Left ventricle myocardium inferior (tissue), 1 donor: Measurements from ENCODE around the gene SLC2A13. TPM values are rescaled to one million over a fixed set of nuclear protein-coding genes. Genes with fewer than 3 reads are reported as not detected.
A peak's percentile ranks its signal among the peaks of the same experiment; 100 is the strongest.

Experiments used
- DNase-seq: peaks from one replicate; pipeline ENCODE4 v3.0.0-alpha.2; 2020
- H3K27ac ChIP-seq: fragments of 200-600 bp; replicated peaks from 2 replicates; pipeline ENCODE4 v1.8.0; 2021
- H3K27me3 ChIP-seq: fragments of 200-600 bp; 2 replicates; pipeline ENCODE4 v1.8.0; 2021; ENCODE audit warnings: low read depth
- H3K36me3 ChIP-seq: fragments of 200-600 bp; 2 replicates; pipeline ENCODE4 v1.8.0; 2021
- H3K4me1 ChIP-seq: fragments of 200-600 bp; 2 replicates; pipeline ENCODE4 v1.8.0; 2021
- H3K4me3 ChIP-seq: fragments of 200-600 bp; 2 replicates; pipeline ENCODE4 v1.8.0; 2021; ENCODE audit warnings: mild to moderate bottlenecking, moderate library complexity
- H3K9me3 ChIP-seq: fragments of 200-600 bp; replicated peaks from 2 replicates; pipeline ENCODE4 v1.8.0; 2021
- intact Hi-C: fragments of 100-400 bp; cut with micrococcal nuclease; formaldehyde crosslinking; loops from one replicate; pipeline ENCODE4 v1.11.0; 2022
- total RNA-seq: library from RNA; stranded (reverse); fragmentation: NEBNext Ultra II Directional; extraction: Animal tissue kit (Norgen Biotek cat#: 25700); gene quantifications from one replicate; pipeline ENCODE4 v1.2.1, GENCODE V29; 2021
- TF ChIP-seq, protein P1 (sequence below): fragments of 200-600 bp; IDR thresholded peaks from 2 replicates; pipeline ENCODE4 v1.8.0; 2021; ENCODE audit warnings: antibody characterized with exemption, mild to moderate bottlenecking, borderline replicate concordance
- donor health status: DM: no; HTN: yes; CAD: no; lungs with severe emphysema.

The SLC2A13 gene
- total RNA-seq, 1 donor from 2014 or later, result 5.5 TPM

GRCh38 chr12:40063414-40063813 lies 42.5 kb downstream of the SLC2A13 start:
- H3K36me3 ChIP-seq, result no peaks in the 10 kb centered on the region
- no peak for DNase-seq
- peak overlapping the region; percentile 75 for H3K27ac ChIP-seq
- peaks cover 43% of the 10 kb centered on the region for H3K4me1 ChIP-seq
- TF ChIP-seq, protein P1, sequence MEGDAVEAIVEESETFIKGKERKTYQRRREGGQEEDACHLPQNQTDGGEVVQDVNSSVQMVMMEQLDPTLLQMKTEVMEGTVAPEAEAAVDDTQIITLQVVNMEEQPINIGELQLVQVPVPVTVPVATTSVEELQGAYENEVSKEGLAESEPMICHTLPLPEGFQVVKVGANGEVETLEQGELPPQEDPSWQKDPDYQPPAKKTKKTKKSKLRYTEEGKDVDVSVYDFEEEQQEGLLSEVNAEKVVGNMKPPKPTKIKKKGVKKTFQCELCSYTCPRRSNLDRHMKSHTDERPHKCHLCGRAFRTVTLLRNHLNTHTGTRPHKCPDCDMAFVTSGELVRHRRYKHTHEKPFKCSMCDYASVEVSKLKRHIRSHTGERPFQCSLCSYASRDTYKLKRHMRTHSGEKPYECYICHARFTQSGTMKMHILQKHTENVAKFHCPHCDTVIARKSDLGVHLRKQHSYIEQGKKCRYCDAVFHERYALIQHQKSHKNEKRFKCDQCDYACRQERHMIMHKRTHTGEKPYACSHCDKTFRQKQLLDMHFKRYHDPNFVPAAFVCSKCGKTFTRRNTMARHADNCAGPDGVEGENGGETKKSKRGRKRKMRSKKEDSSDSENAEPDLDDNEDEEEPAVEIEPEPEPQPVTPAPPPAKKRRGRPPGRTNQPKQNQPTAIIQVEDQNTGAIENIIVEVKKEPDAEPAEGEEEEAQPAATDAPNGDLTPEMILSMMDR, result no peak
- peak overlapping the region; percentile 38 for H3K4me3 ChIP-seq
- intact Hi-C loops, result no loop called here
- H3K9me3 ChIP-seq, result no peaks in the 10 kb centered on the region
- no peaks in the 10 kb centered on the region for H3K27me3 ChIP-seq

DNA sequence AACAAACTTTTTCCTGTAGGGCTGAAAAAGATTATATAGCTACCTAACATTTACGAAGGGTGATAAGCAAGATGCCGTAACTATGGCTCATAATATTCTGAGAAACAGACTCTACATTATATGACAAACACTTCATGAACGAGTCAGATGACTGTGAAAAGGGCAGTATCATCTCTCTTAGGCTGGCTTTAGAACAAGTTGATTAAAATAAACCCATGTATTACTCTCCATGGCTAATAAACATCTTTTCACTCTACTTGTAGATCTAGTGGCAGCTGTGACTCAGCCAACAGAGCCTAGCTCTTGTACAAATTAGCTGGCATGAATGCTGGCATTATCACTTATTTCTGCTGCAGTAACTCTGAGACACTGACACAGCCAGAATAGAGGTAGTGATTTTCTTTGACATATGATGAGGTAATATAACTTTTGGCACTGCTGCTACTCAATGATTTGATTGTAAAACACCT lies 47.1 kb downstream of the SLC2A13 start:
- intact Hi-C loops, result no loop called here
- Histone ChIP-seq H3K9me3 (no peaks in the 10 kb centered on the region), H3K4me3 (peak overlapping the region; percentile 37), H3K27ac (peak overlapping the region; percentile 61), H3K27me3 (no peaks in the 10 kb centered on the region), H3K4me1 (peaks cover 69% of the 10 kb centered on the region), H3K36me3 (no peaks in the 10 kb centered on the region)
- no peak for DNase-seq
- TF ChIP-seq, protein P1, result no peak

DNA sequence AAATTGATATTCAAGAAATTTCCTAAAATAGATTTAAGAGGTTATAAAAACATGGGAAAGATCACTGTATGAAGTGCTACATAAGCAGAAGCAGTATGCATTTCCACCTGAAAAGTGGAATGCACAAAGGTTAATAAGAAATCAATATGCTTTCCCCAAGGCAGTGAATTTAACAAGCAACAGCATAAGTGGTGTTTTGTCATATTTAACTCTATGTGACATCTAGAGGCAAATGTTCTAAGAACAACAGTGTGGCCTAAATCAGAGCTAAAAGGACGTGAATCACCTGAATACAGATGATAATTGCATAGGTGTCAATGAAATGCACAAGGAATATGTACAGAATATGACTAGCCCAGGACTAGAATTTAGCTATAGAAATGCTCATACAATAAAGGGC lies 49.5 kb downstream of the SLC2A13 start:
- TF ChIP-seq, protein P1, result no peak
- intact Hi-C loops, result no loop called here
- Histone ChIP-seq H3K27ac (peak overlapping the region; percentile 77), H3K9me3 (no peaks in the 10 kb centered on the region), H3K27me3 (no peaks in the 10 kb centered on the region), H3K4me3 (no peak overlapping the region), H3K4me1 (peaks cover 47% of the 10 kb centered on the region), H3K36me3 (no peaks in the 10 kb centered on the region)
- no peak for DNase-seq

DNA sequence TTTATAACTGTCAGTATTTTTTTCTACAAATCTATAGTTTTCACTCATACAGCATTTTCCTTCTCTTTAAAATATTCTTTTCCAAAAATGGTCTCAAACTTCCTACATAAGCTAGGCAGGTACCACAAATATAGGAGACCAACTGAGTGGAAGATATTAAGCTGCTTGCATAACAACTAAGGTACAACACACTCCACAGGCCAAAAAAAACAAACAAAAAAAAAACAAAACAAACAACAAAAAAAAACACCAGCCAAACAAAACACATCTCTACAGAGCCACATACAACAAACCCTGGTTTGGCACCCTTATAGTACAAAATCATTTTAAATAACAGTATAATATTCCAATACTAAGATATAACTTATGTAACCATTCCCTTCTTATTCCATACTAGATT lies 50.1 kb downstream of the SLC2A13 start:
- H3K9me3 ChIP-seq, result no peaks in the 10 kb centered on the region
- intact Hi-C loops, result no loop called here
- DNase-seq, result no peak
- H3K4me3 ChIP-seq, result no peak overlapping the region
- peak overlapping the region; percentile 77 for H3K27ac ChIP-seq
- H3K4me1 ChIP-seq, result peaks cover 46% of the 10 kb centered on the region
- H3K27me3 ChIP-seq, result no peaks in the 10 kb centered on the region
- TF ChIP-seq, protein P1, result no peak
- no peaks in the 10 kb centered on the region for H3K36me3 ChIP-seq

DNA sequence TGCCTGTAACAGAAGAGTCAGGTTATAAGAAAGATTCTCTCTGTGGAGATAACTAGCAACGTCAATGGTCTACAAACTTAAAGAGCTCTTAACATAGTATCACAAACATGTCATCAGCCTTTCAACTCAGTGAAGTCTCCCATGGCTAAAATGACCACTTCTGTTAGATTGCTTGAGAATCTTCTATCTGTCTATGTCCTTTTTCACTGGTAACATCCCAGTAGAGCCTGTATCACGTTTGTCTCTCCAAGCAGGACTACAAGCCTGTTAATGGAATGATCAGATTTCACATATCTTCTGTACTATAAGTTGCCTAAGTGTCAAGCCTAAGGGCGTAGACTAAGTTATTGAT lies 50.7 kb downstream of the SLC2A13 start:
- Histone ChIP-seq H3K27ac (peak overlapping the region; percentile 77), H3K4me3 (peak overlapping the region; percentile 34), H3K36me3 (no peaks in the 10 kb centered on the region), H3K4me1 (peaks cover 46% of the 10 kb centered on the region), H3K27me3 (no peaks in the 10 kb centered on the region), H3K9me3 (no peaks in the 10 kb centered on the region)
- TF ChIP-seq, protein P1, result no peak
- intact Hi-C loops, result no loop called here
- DNase-seq, result no peak
